NB4 (cell line): ENCODE data around the gene TBX3.

Source experiments
- CTCF ChIP-seq: IDR thresholded peaks from one replicate; pipeline ENCODE4 v1.5.1; 2012; ENCODE audit warnings: low read depth, low read length
- MAX ChIP-seq: IDR thresholded peaks from 2 replicates; pipeline ENCODE4 v1.6.1; 2011; ENCODE audit warnings: low read depth, low read length
- POLR2A ChIP-seq: IDR thresholded peaks from 2 replicates; pipeline ENCODE4 v1.6.1; 2011; ENCODE audit warnings: mild to moderate bottlenecking; ENCODE audit not compliant: insufficient read length; ENCODE audit errors: extremely low read depth

- TF ChIP-seq CTCF (no peak), MAX (no peak), POLR2A (no peak)
Observed at GRCh38 chr12:114689075-114689994, 5.4 kb upstream of the TBX3 start.
